Stimulated activated naive CD4-positive, alpha-beta T cell treated with Interleukin-2 at 50 U/mL for 16 hours (primary cell): ENCODE data around the gene MAP2K5.

ENCODE experiments used
- DNase-seq: peaks from one replicate; lab custom pipeline; 2025; lab: John Stamatoyannopoulos, UW

The MAP2K5 gene

DNA sequence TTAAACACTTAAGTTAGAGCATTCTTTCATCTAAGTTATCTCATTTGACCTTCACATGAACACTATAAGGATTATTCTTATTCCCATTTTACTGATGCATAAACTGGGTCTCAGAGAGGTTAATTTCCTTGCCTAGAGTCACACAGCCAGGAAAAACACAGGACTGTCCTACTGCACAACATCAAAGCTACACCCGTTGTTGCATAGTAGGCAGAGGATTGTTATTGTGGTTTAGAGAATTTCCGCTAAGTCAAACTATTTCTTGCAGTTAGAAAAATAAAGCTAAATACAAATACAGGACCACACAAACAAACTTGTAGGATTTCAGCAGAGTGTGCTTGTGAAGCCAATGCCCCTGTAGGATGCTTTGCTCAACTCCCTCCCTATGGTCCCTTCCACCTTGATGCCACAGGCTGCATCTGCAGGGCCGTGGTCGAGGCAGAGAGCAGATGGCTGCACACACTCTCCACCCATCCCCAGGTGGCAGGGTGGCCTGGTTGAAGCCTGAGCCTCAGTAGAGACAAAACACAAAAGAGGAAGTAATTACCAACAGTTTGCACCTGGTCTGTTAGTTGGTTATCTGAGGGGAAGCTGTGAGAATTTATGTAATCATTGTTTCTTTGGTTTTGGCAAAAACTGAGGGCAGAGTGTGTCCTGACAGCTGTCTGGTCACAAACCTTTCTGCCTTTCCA lies 241.7 kb downstream of the MAP2K5 start:
- no peak for DNase-seq

DNA sequence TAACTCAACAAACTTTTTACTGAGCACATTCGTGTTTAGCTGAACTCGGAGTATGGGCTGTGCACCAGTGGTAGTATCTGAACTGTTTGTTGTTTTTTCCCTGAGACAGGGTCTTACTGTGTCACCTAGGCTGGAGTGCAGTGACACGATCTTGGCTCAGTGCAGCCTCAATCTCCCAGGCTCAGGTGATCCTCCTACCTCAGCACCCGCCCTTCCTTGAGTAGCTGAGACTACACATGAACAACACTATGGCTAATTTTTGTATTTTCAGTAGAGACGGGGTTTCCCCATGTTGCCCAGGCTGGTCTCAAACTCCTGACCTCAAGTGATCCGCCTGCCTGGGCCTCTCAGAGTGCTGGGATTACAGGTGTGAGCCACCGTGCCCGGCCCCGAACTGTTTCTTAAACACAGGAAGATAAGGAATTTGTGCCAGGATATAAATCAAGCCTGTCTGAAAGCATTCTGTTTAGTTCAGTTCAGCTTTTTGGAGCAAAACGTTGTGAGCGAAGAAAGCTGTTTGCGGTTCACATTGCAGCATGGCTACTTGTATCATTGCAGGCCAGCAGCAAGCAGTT lies 242.4 kb downstream of the MAP2K5 start:
- no peak for DNase-seq

GRCh38 chr15:67785431-67785830 lies 242.9 kb downstream of the MAP2K5 start:
- DNase-seq: no peak

- no peak for DNase-seq
These were observed 244.1 kb downstream of the MAP2K5 start for GRCh38 chr15:67786646-67787045.

DNA sequence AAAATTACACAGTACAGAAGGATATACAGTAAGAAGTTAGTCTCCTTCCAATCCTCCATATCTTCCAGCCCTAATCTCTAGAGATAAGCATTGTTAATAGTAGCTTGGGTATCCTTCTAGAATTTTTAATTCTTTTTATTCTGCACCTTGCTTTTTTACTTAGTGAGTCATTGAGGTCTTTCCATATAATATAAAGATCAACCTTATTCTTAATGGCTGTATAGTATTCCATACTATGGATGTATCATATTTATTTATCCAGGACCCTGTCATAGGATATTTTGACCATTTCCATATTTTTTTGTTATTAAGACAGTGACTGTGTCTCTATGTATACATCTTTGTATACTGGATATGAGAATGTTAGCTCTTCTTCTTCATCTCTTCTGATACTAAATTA lies 246.5 kb downstream of the MAP2K5 start:
- DNase-seq: no peak

- DNase-seq: no peak
These were observed 248.3 kb downstream of the MAP2K5 start for GRCh38 chr15:67790610-67791319.

GRCh38 chr15:67792250-67792942 lies 249.9 kb downstream of the MAP2K5 start:
- no peak for DNase-seq

DNA sequence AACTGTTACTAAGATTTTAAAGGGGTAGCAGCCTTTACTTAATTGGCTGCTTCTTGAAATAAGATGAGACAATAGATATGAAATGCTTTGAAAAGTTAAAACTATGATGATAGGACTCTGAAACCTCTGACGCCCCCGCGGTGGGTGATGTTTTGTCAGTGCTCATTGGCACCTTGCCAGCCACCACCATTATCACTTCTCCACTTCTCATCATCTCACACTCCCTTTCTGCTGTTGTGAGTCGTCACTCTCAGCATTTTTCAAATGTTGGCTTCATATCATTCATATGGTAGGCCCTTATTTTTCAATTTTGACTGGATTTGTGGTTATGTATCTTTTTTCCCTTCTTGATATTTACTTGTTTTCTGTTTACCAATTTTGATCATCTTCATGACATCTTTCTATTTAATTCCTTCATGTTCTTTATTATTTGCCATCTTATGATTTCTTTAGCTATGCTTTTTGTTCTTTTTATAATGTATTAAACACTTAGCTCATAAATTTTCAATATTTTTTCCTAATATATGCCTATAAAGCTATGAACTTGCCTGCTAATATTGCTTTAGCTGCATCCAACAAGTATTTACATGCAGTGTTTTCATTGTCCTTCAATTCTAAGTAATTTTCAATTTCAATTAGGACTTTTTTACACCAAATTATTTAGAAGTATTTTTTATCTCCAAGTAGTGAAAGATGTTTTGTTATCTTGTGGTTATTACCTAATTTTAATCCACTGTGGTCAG lies 252.5 kb downstream of the MAP2K5 start:
- DNase-seq: peak; percentile 20

GRCh38 chr15:67796196-67797127 lies 254.0 kb downstream of the MAP2K5 start:
- DNase-seq: no peak

GRCh38 chr15:67799801-67800205 lies 257.3 kb downstream of the MAP2K5 start:
- no peak for DNase-seq

DNA sequence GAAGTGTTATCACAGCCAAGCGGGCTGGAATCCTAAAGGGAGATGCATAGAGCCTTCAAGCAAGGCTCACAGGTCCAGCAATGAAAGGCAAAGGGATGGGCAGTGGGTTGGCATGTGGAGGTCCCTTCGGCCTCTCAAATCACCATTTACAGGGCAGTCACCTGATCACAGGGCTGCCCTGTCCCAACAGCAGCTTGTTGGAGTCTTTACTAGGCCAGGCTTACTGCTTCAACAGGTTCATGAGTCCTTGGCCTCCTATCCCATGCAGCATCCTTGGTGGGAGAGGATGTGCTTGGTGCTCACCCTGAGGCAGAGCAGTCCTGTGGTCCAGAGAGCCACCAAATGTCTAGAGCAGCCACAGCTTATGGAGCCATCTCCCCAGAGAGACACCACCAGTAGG lies 258.6 kb downstream of the MAP2K5 start:
- DNase-seq: no peak

GRCh38 chr15:67801926-67802914 lies 259.7 kb downstream of the MAP2K5 start:
- DNase-seq: no peak

- DNase-seq: no peak
These were observed 260.8 kb downstream of the MAP2K5 start for GRCh38 chr15:67803299-67803698.

DNA sequence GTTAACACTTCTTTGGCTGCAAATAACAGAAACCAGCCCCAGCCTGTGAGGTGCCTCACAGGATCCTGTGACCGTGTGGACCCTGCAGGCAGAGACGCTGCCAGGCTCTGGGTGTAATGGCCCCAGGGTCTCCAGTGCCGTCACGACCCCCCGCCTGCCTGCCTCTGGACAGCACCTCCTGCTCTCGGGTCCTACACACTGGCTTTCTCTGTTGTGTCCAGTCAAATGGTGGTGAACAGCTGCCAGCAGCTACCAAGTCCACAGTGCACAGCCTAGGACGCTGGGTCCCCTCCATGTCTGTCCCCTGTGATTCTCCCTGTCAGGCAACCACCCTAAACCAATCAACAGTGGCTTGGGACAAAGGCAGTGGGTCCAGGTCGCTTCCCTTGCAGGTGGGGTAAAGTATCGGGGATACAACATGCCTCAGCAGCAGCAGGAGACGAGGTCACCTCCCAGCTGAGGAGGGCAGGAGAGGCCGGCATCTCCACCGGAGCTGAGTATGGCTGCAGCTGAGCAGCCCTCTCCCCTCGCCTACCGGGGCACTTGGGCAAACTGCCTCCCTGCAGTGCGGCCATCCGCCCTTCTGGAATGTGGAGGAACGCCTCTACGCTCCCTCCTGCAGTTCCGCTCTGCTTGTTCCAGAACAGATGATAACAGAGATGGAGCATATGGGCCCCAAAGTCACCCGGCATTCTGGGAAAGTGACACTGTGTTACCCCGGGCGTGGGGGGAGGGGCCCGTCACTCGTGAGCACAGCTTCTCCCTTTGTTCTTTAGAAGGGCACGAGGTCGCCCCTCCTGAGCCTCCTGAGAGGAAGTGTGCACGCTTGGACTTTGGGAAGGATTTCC lies 261.7 kb downstream of the MAP2K5 start:
- no peak for DNase-seq

GRCh38 chr15:67805008-67805665 lies 262.6 kb downstream of the MAP2K5 start:
- no peak for DNase-seq

DNA sequence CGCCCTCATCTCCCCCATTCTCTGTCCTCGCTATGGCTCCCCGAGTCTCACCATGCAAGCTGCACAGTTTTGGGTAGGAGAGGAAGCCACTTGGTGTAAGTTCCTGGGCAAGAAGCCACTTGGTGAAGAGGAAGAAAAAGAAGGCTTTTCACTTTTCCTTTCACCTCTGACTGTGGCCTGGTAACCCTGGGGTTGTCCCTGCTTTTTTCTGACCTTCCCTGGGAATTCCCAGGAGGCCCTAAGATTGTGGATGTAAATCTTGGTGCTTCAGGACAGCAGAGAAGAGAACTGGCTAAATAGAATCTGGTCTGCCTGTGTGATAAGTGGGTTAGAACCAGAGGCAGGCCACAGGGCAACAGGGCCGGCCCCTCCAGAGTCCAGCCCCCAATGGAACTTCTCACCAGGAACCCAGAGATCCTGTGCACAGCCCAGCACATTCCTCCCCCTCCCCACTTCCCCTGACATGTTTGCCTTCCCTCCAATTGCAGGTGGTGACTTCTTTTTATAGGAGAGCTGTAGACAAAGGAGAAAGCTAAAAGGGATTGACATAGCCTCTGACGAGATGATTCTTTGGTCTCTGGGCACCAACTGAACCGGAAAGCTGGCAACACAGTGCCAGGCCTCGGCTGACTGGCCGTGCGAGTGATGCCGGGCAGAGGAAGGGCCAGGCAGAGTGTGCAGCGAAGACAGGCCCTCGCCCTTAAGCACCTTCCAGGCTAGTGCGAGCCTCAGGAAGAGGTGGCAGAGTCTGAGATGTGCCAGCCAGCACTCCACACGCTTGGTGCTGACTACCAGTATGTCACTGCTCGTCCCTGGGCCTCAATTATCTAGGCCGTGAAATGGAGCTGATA lies 263.4 kb downstream of the MAP2K5 start:
- no peak for DNase-seq

DNA sequence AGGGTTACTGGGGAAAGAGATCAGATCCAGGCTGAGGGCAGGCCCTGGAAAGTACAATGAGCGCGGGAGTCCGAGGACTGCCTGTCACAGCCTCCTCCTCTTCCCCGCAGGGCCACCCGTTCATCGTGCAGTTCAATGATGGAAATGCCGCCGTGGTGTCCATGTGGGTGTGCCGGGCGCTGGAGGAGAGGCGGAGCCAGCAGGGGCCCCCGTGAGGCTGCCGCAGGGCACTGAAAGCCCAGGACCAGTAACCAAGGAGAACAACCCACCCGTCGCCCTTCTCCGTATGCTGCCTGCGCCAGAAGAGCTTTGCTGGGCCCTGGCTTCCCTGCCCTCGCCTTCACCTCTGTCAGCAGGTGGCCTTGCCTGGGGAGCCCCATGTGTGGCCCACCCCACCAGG lies 264.0 kb downstream of the MAP2K5 start:
- DNase-seq: no peak
